ENCODE measurements around the gene GLCE. TPM values are rescaled to one million over a fixed set of nuclear protein-coding genes. Genes with fewer than 3 reads are reported as not detected.
"Not testable (repeated sequence)": the region's sequence is repeated elsewhere in the genome, so short reads cannot be mapped to it uniquely, and the experiment has no call there.

GLCE gene
- polyA plus RNA-seq, 4 donors, result 35.7 to 49.5 (median 45.4) TPM

GRCh38 chr15:69158201-69158842 lies 2.1 kb upstream of the GLCE start:
- no peak for DNase-seq (ENCODE audit: low read depth in 4 of 4, low spot score in 3 of 4)

DNA sequence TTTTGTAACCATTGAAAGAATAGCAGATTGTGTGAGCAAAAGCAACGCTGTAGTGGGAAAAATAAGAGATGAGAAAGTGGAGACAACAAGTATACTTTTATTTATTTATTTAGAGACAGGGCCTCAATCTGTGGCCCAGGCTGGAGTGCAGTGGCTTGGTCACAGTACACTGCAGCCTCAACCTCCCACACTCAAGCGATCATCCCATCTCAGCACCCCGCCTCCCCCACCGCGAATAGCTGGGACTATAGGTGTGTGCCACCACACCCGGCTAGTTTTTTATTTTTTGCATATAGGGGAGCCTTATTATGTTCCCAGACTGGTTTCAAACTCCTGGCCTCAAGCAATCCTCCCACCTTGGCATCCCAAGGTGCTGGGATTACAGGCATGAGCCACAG lies 1.6 kb upstream of the GLCE start:
- DNase-seq (ENCODE audit: low read depth in 4 of 4, low spot score in 3 of 4), result no peak

DNA sequence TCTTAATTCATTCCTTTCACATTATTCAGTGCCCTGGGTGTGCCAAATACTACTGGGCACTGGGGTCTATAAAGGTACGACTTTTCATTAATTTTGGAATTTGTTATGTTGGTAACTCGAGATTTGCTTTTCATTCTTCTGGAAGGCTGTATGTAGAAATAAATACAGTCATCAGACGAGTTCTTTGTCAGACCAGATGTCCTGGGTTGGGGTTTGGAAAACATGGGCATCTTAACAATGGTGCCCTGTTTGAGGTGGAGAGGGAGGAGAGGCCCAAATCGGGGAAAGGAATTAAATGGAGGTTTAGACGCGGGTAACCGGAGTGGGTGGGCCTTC lies 662 bp upstream of the GLCE start:
- DNase-seq (ENCODE audit: low read depth in 4 of 4, low spot score in 3 of 4), result no peak

GRCh38 chr15:69161079-69161877 lies 843 bp downstream of the GLCE start:
- DNase-seq (ENCODE audit: low read depth in 4 of 4, low spot score in 3 of 4), result no peak

- no peak for DNase-seq (ENCODE audit: low read depth in 4 of 4, low spot score in 3 of 4)
Observed at GRCh38 chr15:69161878-69162213, 1.4 kb downstream of the GLCE start.

GRCh38 chr15:69163141-69163669 lies 2.8 kb downstream of the GLCE start:
- DNase-seq (ENCODE audit: low read depth in 4 of 4, low spot score in 3 of 4), result no peak

DNA sequence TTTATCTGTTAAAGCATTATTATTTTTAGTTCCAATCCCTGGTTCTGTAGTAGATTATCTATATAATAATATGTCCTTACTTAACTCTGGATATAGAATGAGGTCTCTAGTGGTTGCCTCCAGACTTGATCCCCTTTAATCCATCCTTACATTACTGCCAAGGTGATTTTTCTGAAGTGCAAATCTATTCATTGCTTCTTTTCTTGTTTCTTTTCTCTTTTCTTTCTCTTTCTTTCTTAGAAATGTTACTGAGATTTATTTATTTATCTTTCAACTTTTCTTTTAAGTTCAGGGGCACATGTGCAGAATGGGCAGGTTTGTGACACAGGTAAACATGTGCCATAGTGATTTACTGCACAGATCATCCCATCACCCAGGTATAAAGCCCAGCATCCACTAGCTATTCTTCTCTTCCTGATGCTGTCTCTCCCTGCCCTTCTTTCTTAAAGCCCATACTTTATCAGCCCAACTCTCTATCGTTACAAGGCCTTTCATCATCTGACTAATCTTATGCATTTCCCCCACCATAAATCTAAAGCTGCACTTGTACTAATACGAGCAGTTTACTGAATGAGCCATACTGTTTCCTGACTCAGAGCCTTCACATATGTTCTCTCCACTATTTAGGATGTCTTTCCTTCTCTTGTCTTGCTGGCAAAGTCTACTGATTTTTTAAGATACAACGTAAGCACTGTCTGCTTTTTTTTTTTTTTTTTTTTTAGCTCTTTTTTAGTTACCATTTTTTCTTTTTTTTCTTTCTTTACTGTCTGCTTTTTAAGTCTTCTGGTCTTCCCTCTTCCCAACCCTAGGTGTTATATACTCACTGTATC lies 4.6 kb downstream of the GLCE start:
- DNase-seq (ENCODE audit: low read depth in 4 of 4, low spot score in 3 of 4), result no peak

GRCh38 chr15:69165637-69166025 lies 5.2 kb downstream of the GLCE start:
- DNase-seq (ENCODE audit: low read depth in 4 of 4, low spot score in 3 of 4), result no peak

- DNase-seq (ENCODE audit: low read depth in 4 of 4, low spot score in 3 of 4), result no peak
Observed at GRCh38 chr15:69167218-69167846, 6.9 kb downstream of the GLCE start.

DNA sequence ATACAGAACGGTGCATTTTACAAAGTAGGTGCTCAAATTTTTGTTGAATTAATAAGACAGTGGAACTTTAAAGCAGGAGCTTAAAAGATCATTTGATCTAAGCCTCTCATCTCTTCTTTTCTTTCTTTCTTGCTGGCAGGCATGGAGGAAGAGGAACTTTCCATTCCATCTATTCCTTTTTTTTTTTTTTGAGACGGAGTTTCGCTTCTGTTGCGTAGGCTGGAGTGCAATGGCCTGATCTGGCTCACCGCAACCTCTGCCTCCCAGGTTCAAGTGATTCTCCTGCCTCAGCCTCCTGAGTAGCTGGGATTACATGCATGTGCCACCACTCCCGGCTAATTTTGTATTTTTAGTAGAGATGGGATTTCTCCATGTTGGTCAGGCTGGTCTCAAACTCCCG lies 7.9 kb downstream of the GLCE start:
- not testable (repeated sequence) for DNase-seq (ENCODE audit: low read depth in 4 of 4, low spot score in 3 of 4)

- DNase-seq (ENCODE audit: low read depth in 4 of 4, low spot score in 3 of 4), result not testable (repeated sequence)
Observed at GRCh38 chr15:69169540-69169939, 9.1 kb downstream of the GLCE start.

- no peak for DNase-seq (ENCODE audit: low read depth in 4 of 4, low spot score in 3 of 4)
Observed at GRCh38 chr15:69170597-69170996, 10.2 kb downstream of the GLCE start.

DNA sequence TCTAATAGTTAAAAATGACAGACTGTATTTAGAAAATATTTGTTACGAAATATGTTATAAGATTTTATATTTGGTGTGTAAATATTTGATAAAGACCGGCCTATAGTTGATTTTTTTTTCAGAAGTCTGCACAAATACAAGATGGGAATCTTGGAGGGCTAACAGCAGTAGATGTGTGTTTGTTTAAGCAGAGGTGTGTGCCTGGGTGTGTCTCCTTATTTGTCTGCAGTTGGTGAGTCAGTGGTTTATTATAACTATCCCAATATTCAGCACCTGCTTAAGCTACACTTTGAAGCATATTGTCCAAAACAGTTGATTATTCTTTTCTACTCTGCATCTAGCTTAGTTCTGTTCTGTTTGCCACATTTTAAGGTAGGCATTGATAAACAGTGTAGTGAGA lies 12.4 kb downstream of the GLCE start:
- no peak for DNase-seq (ENCODE audit: low read depth in 4 of 4, low spot score in 3 of 4)

- DNase-seq (ENCODE audit: low read depth in 4 of 4, low spot score in 3 of 4), result no peak
Observed at GRCh38 chr15:69175536-69175935, 15.1 kb downstream of the GLCE start.

- DNase-seq (ENCODE audit: low read depth in 4 of 4, low spot score in 3 of 4), result no peak
Observed at GRCh38 chr15:69181424-69181823, 21.0 kb downstream of the GLCE start.

GRCh38 chr15:69185216-69185615 lies 24.8 kb downstream of the GLCE start:
- no peak for DNase-seq (ENCODE audit: low read depth in 4 of 4, low spot score in 3 of 4)

DNA sequence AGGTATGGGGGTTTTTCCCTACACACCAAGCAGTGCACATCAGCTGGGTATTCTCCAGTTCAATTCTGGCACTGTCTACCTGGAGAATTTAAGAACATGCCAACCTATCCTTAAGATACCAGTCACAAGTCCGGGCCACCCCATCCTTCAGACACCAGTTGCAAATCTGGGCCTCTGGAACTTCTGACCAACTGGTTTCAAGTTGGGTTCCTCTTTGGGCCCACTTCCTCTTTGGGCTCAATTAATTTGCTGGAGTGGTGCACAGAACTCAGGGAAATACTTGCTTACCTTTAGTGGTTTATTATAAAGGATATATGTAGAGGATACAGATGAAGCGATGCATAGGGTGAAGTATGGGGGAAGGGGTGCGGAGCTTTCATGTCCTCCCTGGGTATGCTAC lies 25.3 kb downstream of the GLCE start:
- DNase-seq (ENCODE audit: low read depth in 4 of 4, low spot score in 3 of 4), result no peak

DNA sequence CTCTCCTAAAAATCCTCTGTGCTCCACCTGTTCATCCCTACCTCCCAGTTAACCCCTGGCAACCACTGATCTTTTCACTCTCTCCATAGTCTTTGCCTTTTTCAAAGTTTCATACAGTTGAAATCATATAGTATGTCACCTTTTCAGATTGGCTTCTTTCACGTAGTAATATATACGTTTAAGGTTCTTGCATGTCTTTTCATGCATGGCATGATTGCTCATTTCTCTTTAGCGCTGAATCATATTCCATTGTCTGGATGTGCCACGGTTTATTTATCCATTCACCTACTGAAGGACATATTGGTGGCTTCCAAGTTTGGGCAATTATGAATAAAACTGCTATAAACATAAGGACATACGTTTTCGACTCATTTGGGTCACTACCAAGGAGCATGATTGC lies 28.7 kb downstream of the GLCE start:
- DNase-seq (ENCODE audit: low read depth in 4 of 4, low spot score in 3 of 4), result no peak

GRCh38 chr15:69190091-69190490 lies 29.7 kb downstream of the GLCE start:
- DNase-seq (ENCODE audit: low read depth in 4 of 4, low spot score in 3 of 4), result no peak

- DNase-seq (ENCODE audit: low read depth in 4 of 4, low spot score in 3 of 4), result no peak
Observed at GRCh38 chr15:69190504-69190903, 30.1 kb downstream of the GLCE start.

Data from left renal pelvis (tissue), 4 donors.